GM12864 (cell line): Measurements from ENCODE around the gene DBP.

Source experiments
- DNase-seq: peaks from one replicate; pipeline ENCODE4 v3.0.0-alpha.2; 2011; ENCODE audit warnings: low read depth
- H3K4me3 ChIP-seq: 2 replicates; pipeline ENCODE4 v1.5.1; 2011; ENCODE audit warnings: mild to moderate bottlenecking, low read depth, low read length, control low read depth
- CTCF ChIP-seq: IDR thresholded peaks from 2 replicates; pipeline ENCODE4 v1.5.1; 2011; ENCODE audit warnings: low read depth, mild to moderate bottlenecking, moderate library complexity, low read length, control low read depth, inconsistent platforms; ENCODE audit errors: missing control alignments

Gene DBP

DNA sequence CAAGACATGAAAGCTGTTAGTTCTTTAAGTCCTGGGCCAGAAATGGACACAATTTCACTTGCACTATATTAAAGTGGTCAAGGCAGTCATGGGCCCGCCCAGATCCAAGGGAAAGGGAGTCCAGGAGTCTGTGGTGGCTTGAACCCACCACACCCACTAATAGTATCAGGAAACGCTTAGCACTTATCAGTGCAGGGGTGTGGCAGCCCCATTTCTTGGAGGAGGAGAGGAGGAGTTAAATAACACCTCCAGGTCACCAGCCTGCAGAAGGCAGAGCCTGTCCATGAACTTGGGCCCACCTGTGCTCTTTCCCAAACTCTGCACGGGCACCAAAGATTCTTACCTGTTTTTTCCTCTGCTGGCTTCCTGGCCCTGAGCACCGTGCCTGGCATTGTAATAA lies 41.0 kb upstream of the DBP start:
- DNase-seq: no peak
- no peak for TF ChIP-seq CTCF
- no peak overlapping the region for H3K4me3 ChIP-seq

- no peak for DNase-seq
- TF ChIP-seq CTCF: no peak
- no peak overlapping the region for H3K4me3 ChIP-seq
These were observed 39.7 kb upstream of the DBP start for GRCh38 chr19:48676887-48677286.

DNA sequence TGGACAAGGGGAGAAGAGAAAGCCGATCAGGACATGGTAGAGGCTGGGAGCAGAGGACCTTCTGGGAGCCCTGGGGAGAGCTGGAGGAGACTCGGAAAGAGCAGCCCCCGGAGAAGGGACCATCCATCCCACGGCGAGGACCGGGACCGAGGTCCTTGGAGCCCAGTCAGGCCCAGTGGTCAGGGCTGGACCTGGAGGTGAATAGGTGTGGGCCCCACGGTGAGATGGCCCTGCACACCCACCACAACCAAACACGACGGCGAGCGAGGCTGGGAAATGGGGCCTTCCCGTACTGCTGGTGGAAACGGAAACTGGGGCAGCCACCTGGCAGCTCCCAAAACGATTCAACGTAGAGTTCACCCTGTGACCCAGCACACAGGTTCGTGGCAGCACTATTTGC lies 39.3 kb upstream of the DBP start:
- TF ChIP-seq CTCF: no peak
- DNase-seq: no peak
- H3K4me3 ChIP-seq: no peak overlapping the region

GRCh38 chr19:48674921-48675824 lies 38.0 kb upstream of the DBP start:
- H3K4me3 ChIP-seq: no peak overlapping the region
- TF ChIP-seq CTCF: peak; percentile 88
- DNase-seq: peak; percentile 24

DNA sequence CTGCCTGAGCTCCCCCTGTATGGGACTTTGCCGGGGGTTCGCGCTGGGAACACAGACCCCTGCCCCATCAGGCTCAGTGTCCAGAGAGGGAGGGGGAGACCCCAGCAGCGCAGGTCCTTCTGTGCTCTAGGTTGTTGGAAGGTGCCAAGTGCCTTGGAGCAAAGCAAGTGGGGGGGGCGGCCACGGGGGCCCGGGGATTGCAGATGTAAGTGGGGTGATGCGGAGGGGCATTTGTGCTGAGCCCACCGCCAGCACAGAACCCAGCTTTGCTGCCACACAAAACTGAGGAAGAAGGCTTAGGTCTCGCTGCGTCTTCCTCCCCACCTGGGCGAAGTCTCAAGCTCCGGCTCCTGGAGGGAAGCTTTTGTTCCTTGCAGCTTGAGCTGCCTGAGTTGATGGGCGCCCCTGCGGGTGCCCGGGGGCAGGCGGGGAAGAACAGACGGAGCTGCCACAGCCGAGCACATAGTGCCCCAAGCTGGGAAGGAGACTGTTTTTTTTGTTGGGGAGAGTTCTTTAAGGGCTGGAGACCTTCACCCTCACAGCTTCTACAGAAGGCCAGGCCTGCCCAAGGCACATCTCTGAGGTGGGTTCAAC lies 37.1 kb upstream of the DBP start:
- no peak for DNase-seq
- no peak for TF ChIP-seq CTCF
- H3K4me3 ChIP-seq: no peak overlapping the region

- no peak overlapping the region for H3K4me3 ChIP-seq
- no peak for TF ChIP-seq CTCF
- DNase-seq: no peak
These were observed 36.4 kb upstream of the DBP start for GRCh38 chr19:48673436-48674100.

- H3K4me3 ChIP-seq: no peak within 1 kb of the TSS
- no peak for TF ChIP-seq CTCF
- DNase-seq: no peak
These were observed 35.8 kb upstream of the DBP start, which contains the start of gene NTN5 for GRCh38 chr19:48672994-48673393. Gene NTN5, minus strand, starts transcription at chr19:48673017. Its CDS starts 2,031 bp downstream, at chr19:48670986.
